GM21515 (cell line): ENCODE measurements around the gene RSPH10B.
"Not testable (repeated sequence)": the region's sequence is repeated elsewhere in the genome, so short reads cannot be mapped to it uniquely, and the experiment has no call there.

Experiments used
- ATAC-seq: cut with Tn5 transposase; IDR thresholded peaks from one replicate; pipeline ENCODE4 v1.9.1; 2021; ENCODE audit not compliant: unreplicated experiment

RSPH10B gene

DNA sequence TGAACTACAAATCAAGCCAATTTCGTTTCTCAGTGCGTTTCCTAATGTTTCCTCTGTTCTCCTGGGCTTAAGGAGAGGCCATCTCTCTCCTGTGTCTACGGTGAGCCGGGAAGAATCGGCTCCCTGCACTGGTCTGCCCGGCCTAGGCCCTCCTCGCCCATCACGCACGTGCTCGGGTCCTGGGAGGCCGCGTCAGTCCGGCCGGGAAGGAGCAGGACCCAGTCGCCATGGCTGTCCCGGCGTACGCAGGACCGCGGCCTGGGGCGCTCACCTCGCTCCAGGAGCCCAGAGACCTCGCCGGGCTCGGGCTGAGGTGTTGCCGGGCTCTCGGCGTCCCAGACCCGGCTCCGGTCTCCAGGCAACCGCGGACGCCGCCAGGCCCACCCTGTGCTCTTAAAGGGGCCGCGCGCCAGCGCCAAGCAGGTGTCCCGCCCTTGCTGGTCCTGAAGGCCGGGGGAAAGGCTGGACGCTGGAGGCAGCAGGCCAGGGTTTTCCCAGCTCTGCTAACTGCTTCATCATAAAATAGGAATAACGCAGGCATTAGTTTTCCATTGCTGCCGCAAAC, at the start of gene RSPH10B:
Gene RSPH10B, minus strand, starts transcription at position 343 of the 565 bp plus-strand sequence. CDS start 3,573 bp downstream, outside the sequence.
- not testable (repeated sequence) for ATAC-seq

DNA sequence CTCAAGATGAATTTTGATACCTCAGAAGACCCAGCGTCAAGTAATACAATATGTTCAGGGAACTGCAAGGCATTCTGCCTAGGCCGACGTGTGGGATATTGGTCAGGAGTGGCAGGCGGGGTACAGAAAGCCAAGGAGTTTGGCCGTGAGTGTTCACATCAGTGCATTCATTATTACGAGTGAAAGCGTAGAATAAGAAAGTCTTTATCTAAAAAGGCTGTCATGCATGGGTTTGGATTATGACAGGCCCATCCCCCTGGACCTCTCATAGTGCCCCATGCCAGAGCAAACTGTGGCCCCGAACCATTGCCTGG, 46.1 kb upstream of the RSPH10B start:
- no peak for ATAC-seq

DNA sequence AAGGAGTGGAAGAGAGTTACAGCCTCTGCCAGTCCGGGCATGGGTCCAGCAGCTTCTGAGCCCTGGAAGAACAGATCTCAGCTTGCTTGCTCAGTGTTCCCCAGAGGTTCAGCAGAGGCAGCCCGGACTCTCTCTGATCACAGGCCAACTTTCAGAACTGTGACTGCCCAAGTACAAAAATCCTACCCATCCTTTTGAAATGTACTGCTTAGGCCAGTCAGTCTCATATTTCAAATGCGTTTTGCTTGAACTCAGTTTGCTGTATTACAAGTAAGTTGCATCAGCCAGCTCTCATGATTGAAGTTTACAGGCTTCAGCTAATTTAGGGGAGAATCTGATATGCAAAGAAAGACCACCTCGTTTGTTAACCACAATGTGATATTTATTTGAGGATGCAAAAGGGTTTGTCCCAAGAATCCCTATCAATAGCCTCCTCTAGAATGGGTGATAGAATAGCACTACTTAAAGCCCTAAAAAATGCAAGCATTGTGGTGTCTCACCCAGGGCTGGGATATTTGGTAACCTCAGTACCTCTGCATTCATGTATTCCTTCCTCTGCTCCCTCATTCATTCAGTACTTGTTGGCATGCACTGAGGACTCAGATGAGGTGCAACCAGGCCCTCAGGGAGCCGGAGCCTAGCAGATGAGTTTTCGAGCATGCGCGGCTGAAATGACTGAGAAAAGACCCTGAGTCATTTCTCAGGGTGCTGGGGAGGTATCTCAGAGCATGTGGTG, 45.6 kb upstream of the RSPH10B start:
- no peak for ATAC-seq

DNA sequence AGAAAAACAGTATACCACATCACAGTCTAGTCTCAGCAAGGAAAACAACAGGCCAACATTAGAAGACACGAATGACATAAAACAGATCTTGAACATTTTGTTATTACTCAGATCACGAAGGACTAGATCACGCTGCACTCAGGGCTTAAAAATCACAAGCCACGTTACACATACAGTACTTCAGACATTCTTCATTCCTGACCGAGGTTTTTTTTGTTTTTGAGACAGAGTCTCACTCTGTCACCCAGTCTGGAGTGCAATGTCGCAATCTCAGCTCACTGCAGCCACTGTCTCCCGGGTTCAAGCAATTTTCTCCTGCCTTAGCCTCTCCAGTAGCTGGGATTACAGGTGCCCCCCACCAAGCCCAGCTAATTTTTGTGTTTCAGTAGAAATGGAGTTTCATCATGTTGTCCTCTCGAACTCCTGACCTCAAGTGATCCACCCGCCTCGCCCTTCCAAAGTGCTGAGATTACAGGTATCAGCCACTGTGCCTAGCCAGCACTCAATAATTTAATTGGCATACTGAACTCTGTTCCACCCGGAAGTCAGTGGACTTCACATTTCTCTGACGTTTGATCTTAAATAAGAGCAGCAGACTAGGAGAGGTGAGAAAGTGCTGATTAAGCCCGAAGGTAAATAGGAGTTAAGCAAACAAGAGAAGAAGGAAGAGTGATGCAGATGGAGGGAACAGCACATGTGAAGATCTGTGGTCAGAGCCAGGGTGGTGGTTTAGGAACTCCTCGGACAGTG, 42.0 kb upstream of the RSPH10B start:
- ATAC-seq: no peak

DNA sequence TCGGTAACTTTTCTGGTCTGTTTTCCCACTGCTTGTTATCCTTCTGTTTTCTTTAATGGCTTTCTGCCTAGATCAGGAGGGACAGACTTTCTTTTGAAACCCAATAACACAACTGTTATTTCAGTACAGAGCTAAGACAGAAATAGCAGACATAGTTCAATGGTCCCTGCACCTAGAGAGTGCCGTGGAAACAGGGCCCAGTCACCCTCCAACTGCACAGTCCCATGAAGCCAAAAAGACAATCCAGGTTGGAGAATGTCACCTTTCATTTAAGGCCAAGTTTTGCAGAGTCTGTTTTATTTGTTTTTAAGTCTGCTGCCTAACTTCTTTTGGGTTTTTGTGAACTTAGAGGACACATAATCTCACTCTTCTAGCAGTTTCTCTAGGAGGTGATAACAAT, 41.1 kb upstream of the RSPH10B start:
- no peak for ATAC-seq

DNA sequence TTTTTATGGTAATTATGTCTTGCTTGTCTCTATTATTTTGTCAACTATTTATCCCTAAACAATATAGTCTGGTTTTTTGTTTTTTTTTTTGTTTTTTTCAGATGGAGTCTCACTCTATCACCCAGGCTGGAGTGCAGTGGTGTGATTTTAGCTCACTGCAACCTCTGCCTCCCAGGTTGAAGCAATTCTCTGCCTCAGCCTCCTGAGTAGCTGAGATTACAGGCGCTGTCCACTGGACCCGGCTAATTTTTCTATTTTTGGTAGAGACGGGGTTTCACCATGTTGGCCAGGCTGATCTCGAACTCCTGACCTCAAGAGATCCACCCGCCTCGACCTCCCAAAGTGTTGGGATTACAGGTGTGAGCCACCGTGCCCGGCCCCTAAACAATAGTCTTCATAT, 39.9 kb upstream of the RSPH10B start:
- not testable (repeated sequence) for ATAC-seq

DNA sequence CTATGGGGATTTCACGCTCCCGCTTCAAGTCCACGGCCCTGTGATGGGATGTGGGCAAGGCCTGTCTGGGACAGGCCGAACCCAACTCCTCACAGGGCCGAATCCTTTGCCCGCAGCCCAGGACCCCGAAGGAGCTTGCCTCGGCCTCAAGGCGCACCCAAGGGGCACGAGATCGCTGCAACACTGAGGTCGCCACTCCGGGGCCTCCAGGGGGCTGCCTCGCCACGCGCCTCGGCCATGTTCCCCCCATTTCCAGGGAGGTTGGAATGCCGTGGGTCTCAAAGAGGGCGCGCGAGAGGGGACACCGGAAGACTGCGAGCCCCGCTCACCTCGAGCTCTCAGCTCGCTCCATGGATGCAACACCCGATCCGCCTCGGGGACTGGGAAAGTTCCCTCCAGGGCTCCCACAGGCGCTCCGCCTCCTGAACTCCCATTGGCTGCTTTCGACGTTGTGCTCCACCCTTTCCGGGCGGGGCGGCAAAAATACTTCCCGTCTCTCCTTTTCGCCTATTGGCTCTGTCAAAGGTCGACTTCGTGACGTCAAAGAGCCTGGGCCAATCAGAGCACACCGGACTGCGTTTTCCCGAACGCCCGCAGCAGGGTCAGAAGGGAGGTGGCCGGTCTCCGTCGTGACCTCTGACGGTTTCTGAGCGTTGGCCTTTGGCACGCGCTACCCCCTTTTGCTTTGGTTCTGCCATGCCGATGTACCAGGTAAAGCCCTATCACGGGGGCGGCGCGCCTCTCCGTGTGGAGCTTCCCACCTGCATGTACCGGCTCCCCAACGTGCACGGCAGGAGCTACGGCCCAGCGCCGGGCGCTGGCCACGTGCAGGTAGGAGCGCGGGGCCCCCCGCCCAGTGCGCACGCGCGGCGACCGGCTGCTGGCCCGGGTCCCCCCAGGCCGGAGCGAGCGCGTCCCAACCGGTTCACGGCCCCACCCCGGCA, 38.5 kb upstream of the RSPH10B start, which contains the start of the genes AIMP2 and PMS2:
Gene AIMP2, plus strand, starts transcription at position 605 of the 944 bp plus-strand sequence. Its CDS starts 92 bp downstream, at position 697.
Gene PMS2, minus strand, starts transcription at position 382 of the 944 bp plus-strand sequence. Its CDS starts 30 bp downstream, at position 352.
- peak; percentile 92 for ATAC-seq

DNA sequence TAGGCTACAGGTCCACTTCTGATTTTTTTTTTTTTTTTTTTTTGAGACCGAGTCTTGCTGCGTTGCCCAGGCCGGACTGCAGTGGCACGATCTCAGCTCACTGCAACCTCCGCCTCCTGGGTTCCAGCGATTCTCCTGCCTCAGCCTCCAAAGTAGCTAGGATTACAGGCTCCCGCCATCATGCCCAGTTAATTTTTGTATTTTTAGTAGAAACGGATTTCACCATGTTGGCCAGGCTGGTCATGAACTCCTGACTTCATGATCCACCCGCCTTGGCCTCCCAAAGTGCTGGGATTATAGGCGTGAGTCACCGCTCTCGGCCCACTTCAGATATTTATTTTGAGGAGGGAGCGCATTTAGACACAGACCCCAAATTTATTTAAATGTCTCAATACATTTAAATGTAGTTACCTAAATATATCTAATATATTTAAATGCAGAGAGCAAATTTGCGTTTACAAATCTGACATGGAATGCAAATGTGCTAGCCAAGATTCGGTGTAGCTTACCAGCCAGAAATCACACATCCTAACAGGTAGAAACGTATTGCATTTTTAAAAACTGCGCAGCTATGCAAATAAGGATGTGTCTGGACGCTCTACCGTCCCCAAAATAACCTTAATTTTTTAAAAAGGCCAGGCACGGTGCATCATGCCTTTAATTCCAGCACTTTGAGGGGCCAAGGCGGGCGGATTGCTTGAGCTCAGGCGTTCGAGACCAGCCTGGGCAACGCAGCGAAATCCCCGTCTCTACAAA, 37.5 kb upstream of the RSPH10B start:
- not testable (repeated sequence) for ATAC-seq

DNA sequence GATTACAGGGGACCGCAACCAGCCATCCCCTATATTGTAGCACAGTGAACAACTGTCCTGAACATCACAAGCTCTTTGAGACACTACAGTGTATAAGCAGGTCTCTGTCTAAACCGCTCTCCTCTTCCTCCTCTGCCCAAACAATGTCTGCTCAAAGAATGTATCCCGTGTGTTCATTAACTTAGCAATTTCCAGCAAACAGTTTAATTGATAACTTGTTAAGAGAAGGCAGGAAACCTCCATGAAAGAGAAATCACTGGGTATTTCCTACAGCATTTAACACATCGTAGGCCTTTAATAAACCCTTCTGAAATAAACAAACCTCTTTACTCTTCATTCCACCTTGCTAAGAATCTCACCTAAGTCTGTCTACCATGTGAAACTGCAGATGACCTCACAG, 36.9 kb upstream of the RSPH10B start:
- no peak for ATAC-seq

DNA sequence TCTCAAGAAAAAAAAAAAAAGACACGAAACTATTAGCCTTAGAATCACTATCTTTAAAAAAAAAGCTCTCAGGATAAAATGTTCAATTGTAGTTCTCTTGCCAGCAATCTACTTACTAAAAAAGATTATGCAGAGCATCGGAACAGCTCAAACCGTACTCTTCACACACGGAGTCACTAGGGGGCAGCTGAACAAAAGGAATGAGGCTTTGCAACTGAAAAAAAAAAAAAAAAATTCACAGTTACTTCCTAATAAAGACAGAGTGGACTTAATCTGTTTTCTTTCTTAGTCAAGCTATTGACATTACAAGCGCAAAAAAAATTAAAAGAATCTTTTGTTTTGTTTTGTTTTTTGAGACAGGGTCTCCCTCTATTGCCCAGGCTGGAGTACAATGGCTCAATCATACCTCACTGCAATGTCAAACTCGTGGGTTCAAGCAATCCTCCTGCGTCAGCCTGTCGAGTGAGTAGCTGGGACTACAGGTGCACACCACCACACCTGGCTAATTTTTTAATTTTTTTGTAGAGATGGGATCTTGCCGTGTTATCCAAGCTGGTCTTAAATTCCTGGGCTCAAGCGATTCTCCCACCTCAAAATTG, 26.8 kb upstream of the RSPH10B start:
- ATAC-seq: no peak

DNA sequence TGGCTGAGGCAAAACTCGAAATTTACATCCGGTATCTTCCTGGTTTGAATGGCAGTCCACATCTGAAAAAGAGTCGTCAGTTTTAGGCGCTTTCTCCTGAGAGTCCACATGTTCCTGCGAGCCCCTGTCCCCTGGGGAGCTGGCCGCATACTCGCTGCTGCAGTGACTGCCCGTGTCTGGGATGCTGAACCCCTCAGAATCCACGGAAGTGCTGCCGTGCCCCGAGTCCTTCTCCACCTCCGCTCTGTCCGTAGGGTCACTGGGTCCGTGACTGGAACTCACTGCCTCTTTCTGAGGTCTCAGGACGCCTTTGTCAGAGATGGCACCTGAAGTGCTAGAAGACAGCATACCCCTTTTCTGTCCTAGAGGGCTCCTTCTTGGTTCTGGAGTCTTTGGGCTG, 16.6 kb upstream of the RSPH10B start:
- not testable (repeated sequence) for ATAC-seq

DNA sequence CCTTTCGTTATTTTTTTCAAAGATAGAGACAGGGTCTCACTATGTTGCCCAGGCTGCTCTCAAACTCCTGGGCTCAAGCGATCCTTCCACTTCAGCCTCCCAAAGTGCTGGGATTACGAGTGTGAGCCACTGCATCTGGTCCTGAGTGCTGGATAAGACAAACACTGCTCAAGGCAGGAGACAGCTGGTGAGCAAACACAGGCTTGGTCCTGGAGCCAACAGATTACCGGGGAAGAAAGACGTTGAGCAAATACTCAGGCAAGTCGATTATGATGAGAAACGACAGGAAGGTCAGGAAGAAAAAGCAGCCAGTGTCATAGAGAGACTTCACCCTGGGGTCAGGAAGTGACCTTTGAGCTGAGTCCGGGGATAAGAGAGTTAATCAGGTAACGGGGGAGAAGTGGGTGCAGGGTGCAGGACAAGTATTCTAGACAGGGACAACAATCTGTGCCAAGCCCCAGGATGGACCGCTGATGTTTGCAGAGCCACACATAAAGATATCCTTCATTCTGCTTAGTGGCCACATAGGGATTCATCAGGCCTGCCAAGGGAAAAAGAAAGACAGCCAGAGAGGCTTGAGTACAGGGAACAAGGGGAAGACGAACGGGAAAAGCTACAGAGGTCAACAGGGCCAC, 9.3 kb upstream of the RSPH10B start:
- ATAC-seq: not testable (repeated sequence)

DNA sequence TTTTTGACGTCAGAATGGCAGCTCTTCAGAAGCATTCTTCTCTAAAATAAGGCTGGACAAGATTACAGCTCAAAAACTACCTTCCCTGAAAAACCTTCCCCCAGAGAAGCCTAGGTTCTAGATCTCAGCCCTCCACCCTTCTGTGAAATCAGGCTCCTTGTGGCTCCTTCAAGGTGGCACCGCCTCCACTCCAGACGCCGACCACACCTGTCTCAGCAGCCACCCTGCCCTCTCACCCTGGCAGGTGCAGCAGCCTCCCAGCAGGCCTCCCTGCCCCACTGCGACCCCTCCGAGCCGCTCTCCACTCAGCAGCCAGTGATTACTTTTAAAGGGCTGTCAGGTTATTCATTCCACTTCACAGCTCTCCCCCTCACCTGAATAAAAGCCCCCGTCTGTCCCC, 3.1 kb upstream of the RSPH10B start:
- ATAC-seq: not testable (repeated sequence)

DNA sequence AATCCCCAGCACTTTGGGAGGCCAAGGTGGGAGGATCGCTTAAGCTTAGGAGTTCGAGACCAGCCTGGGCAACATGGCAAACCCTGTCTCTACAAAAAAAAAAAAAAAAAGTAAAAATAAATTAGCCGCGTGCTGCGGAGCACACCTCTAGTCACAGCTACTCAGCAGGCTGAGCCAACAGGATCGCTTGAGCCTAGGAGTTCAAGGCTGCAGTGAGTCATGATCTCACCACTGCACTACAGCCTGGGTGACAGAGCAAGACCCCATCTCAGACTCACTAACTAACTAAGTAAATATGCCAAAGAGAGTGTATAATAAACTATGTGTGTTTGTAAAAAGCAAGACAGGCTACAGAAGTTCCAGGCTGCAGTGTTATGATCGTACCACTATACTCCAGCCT, 6.7 kb downstream of the RSPH10B start:
- not testable (repeated sequence) for ATAC-seq

DNA sequence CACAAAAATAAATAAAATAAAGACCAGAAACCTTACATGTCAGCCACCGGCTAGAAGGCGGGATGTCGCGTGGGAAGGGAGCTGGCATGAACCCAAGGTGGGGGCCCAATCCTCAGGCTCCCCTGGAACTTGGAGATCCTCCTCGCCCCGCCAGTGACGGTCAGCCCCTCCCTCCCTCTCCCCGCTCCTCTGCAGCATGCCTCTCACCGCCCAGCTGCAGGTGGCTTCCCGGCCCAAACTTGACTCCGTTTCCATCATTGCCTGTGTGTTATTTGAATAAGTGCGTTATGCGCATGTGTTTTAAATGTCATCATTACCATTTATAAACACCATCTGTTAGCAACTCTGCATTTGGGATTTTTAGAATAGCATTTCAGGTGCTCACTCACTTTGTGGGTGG, 7.3 kb downstream of the RSPH10B start:
- not testable (repeated sequence) for ATAC-seq

DNA sequence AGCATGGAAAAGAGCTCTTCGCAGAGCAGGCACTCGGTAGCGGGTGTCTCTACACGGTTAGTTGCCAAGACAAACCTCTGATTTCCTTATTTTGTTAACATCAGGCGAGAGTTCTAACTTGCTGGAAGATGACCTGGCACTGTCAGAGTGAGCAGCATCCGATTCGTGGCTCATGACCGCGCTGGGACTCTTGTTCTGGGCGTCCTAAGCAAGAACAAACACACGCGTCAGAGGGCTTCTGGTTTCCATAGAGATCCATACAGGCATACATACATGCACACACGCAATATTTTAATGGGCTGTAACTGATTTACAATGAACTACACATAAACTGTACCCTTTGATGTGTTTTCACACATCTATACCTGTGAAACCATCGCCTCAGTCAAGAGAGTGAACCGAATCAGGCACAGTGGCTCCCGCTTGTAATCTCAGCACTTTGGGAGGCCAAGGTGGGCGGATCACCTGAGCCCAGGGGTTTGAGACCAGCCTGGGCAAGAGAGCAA, 35.5 kb downstream of the RSPH10B start:
- ATAC-seq: not testable (repeated sequence)

DNA sequence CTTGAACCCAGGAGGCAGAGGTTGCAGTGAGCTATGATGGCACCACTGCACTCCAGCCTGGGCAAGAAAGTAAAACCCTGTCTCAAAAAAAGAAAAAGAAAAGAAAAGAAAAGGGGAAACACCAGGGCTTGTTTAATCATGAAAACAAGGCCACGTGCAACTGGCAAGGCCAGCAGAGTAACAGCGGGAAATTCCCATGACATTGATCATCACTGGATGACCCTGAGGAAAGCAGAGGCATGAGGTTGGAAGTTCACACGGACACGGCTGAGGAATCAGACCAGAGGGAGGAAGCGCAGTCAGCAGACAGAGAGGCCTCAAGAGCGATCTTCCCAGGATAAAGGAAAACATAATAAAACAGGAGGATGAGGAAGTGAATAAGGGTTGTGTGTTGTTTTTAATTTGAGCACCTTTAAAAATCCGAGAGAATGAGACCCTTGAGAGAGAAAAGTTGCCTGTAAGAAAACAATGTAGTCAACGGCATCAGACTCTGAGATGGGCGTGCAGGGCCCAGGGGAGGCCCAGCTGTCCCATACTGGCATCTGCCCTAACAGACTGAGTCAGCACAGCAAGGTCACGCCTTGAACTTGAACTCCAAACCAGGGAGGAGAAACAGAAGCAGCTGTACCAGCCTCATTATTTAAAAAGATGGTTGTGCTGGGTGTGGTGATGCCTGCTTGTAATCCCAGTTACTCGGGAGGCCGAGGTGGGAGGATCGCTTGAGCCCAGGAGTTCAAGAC, 38.4 kb downstream of the RSPH10B start:
- ATAC-seq: not testable (repeated sequence)

DNA sequence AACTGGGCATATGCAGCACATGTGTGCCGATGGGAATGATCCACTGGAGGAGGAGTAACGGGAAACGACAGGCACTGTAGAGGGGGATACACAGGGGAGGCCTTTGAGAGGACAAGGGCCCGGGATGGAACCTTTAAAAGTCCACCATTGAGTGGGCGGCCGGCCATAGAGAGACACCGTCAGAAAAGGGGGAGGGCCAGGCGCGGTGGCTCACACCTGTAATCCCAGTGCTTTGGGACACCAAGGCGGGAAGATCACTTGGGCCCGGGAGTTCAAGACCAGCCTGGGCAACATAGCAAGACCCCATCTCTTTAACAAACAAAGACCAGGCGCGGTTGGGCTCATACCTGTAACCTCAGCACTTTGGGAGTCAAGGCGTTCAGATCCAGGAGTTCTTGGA, 39.2 kb downstream of the RSPH10B start:
- ATAC-seq: not testable (repeated sequence)
